Endothelial cell of umbilical vein (primary cell): ENCODE measurements around the gene TH. TPM values are rescaled to one million over a fixed set of nuclear protein-coding genes. Genes with fewer than 3 reads are reported as not detected.

ENCODE experiments used
- BruUV-seq: library from RNA; stranded (reverse); fragments of 400-500 nt; replicated peaks from 2 replicates; lab custom pipeline; 2021; lab: Mats Ljungman, UMichigan
- CTCF ChIA-PET: fragments of 300-600, 350-600 bp; sonication (Branson Sonifier 250); formaldehyde crosslinking; loops from one replicate; lab custom pipeline; 2021; ENCODE audit warnings: antibody characterized with exemption, inconsistent platforms; lab: Charles Lee
- POLR2A ChIA-PET: fragments of 300-600, 350-600 bp; sonication (Branson Sonifier 250); formaldehyde crosslinking; loops from one replicate; lab custom pipeline; 2021; ENCODE audit warnings: antibody characterized with exemption, inconsistent platforms; lab: Charles Lee
- DNase-seq: peaks from one replicate; pipeline ENCODE4 v3.0.0-alpha.2; 2011; ENCODE audit warnings: low read depth, low spot score
- FAIRE-seq: peaks from 2 replicates; lab custom pipeline; 2011; peaks lifted over from hg19 to GRCh38; lab: Jason Lieb, UNC
- H2AFZ ChIP-seq: 2 replicates; pipeline ENCODE4 v1.6.0; 2012; ENCODE audit warnings: low read depth, low read length, control low read depth, inconsistent platforms
- H3K27ac ChIP-seq: 2 replicates; pipeline ENCODE4 v1.5.1; 2011; ENCODE audit warnings: low read depth, mild to moderate bottlenecking, control low read depth, low read length, moderate library complexity; ENCODE audit not compliant: insufficient read depth
- H3K27me3 ChIP-seq, 2 experiments: 2 replicates each; pipeline versions ENCODE4 v1.6.0 to v1.6.1; 2011; ENCODE audit warnings: low read length in 2 of 2, mixed read lengths in 1 of 2; ENCODE audit not compliant: control insufficient read depth in 2 of 2, insufficient read depth in 2 of 2
- H3K36me3 ChIP-seq, 2 experiments: 2 replicates in 1 of 2; 3 replicates in 1 of 2; pipeline ENCODE4 v1.5.1; 2011; ENCODE audit warnings: low read length in 2 of 2, mild to moderate bottlenecking in 1 of 2, moderate library complexity in 1 of 2; ENCODE audit not compliant: control insufficient read depth in 2 of 2, insufficient read depth in 2 of 2; ENCODE audit errors: extremely low read depth in 1 of 2
- H3K4me1 ChIP-seq: 3 replicates; pipeline ENCODE4 v1.5.1; 2011; ENCODE audit warnings: mild to moderate bottlenecking, low read length; ENCODE audit not compliant: control insufficient read depth, insufficient read depth; ENCODE audit errors: extremely low read depth
- H3K4me2 ChIP-seq: 2 replicates; pipeline ENCODE4 v1.6.1; 2011; ENCODE audit warnings: low read length, control low read depth, mixed read lengths; ENCODE audit not compliant: insufficient read depth
- H3K4me3 ChIP-seq, 3 experiments: fragments of 200-600 bp in 1 of 3; sonication (generic), shearing (Covaris generic) in 1 of 3; replicated peaks in 1 of 3; 2 replicates each; pipeline ENCODE4 v1.5.1; 2011 to 2016; ENCODE audit warnings: control low read depth in 3 of 3, low read length in 3 of 3, mild to moderate bottlenecking in 2 of 3, inconsistent platforms in 1 of 3, low read depth in 1 of 3, moderate library complexity in 1 of 3; ENCODE audit not compliant: insufficient read depth in 1 of 3
- H3K79me2 ChIP-seq: 2 replicates; pipeline ENCODE4 v1.6.0; 2012; ENCODE audit warnings: low read length, inconsistent platforms; ENCODE audit not compliant: control insufficient read depth, insufficient read depth
- H3K9ac ChIP-seq: replicated peaks from 2 replicates; pipeline ENCODE3; 2011; ENCODE audit warnings: low read length, control low read depth; ENCODE audit not compliant: insufficient read depth; ENCODE audit errors: extremely low read depth
- H3K9me1 ChIP-seq: replicated peaks from 3 replicates; pipeline ENCODE4 v1.6.0; 2011; ENCODE audit warnings: mild to moderate bottlenecking, low read length; ENCODE audit not compliant: control insufficient read depth, insufficient read depth; ENCODE audit errors: extremely low read depth
- H3K9me3 ChIP-seq: replicated peaks from 2 replicates; pipeline ENCODE4 v1.5.1; 2012; ENCODE audit warnings: low read length, inconsistent platforms; ENCODE audit not compliant: control insufficient read depth, insufficient read depth
- H4K20me1 ChIP-seq: replicated peaks from 2 replicates; pipeline ENCODE3; 2011; ENCODE audit warnings: mild to moderate bottlenecking, low read length; ENCODE audit not compliant: control insufficient read depth, insufficient read depth; ENCODE audit errors: extremely low read depth
- EZH2 ChIP-seq: IDR thresholded peaks from 2 replicates; pipeline ENCODE4 v1.6.1; 2012; ENCODE audit warnings: borderline replicate concordance, low read depth, mild to moderate bottlenecking, moderate library complexity, low read length, inconsistent platforms; ENCODE audit not compliant: severe bottlenecking
- FOS ChIP-seq: IDR thresholded peaks from 2 replicates; pipeline ENCODE4 v1.6.1; 2011; ENCODE audit warnings: mild to moderate bottlenecking, low read length, moderate library complexity, borderline replicate concordance; ENCODE audit not compliant: insufficient read depth
- GATA2 ChIP-seq: IDR thresholded peaks from 2 replicates; pipeline ENCODE4 v1.7.0; 2011; ENCODE audit warnings: low read depth, mild to moderate bottlenecking, moderate library complexity, mixed read lengths, low read length; ENCODE audit not compliant: insufficient read length, insufficient read depth
- JUN ChIP-seq: IDR thresholded peaks from 2 replicates; pipeline ENCODE4 v1.6.1; 2011; ENCODE audit warnings: borderline replicate concordance, low read depth; ENCODE audit not compliant: insufficient read length, insufficient read depth
- MYC ChIP-seq: IDR thresholded peaks from one replicate; pipeline ENCODE4 v1.6.1; 2011; ENCODE audit warnings: mild to moderate bottlenecking, low read depth, low read length
- POLR2A ChIP-seq: IDR thresholded peaks from 2 replicates; pipeline ENCODE4 v1.6.1; 2012; ENCODE audit warnings: low read depth, mild to moderate bottlenecking, control low read depth, low read length
- POLR2AphosphoS5 ChIP-seq: IDR thresholded peaks from 2 replicates; pipeline ENCODE4 v1.6.1; 2012; ENCODE audit warnings: low read depth, mild to moderate bottlenecking, control low read depth, low read length, moderate library complexity; ENCODE audit not compliant: insufficient read depth
- dilution Hi-C: fragments of 300-500 bp; cut with MboI; formaldehyde crosslinking; loops from one replicate; pipeline ENCODE4 v1.15.0; 2019; ENCODE audit warnings: low sequenced_read_pairs; ENCODE audit not compliant: extremely low pct_ligation_motif_present
- intact Hi-C: fragments of 100-400 bp; cut with micrococcal nuclease; formaldehyde crosslinking; loops from one replicate; pipeline ENCODE4 v1.10.0; 2022
- polyA plus RNA-seq, 4 experiments: library from polyadenylated mRNA; depleted of rRNA in 3 of 4; stranded (reverse) in 3 of 4; unstranded in 1 of 4; fragments of >200 nt; gene quantifications; 2 replicates each; pipeline versions ENCODE4 v1.2.1 to v1.2.3, GENCODE V29; 2011 to 2012; ENCODE audit warnings: missing spikeins in 1 of 4
- total RNA-seq: library from RNA; stranded (reverse); gene quantifications from 2 replicates; pipeline ENCODE4 v1.2.3, GENCODE V29; 2021
- TF ChIP-seq, protein P1 (sequence below), 2 donors: IDR thresholded peaks; 1 replicate in 1 of 2; 2 replicates in 1 of 2; pipeline ENCODE4 v1.5.1; 2011; ENCODE audit warnings: low read length in 2 of 2, mild to moderate bottlenecking in 2 of 2, moderate library complexity in 2 of 2, control low read depth in 1 of 2, inconsistent platforms in 1 of 2, low read depth in 1 of 2; ENCODE audit not compliant: insufficient read depth in 1 of 2; ENCODE audit errors: extremely low read depth in 1 of 2
- TF ChIP-seq, protein P2 (sequence below): IDR thresholded peaks from 2 replicates; pipeline ENCODE4 v1.6.1; 2011; ENCODE audit not compliant: insufficient read depth, insufficient read length

The TH gene
- total and polyA plus RNA-seq, 2 donors (not counting 3 experiments of a cell fraction or from before 2014, with no cell fraction given): not detected

DNA sequence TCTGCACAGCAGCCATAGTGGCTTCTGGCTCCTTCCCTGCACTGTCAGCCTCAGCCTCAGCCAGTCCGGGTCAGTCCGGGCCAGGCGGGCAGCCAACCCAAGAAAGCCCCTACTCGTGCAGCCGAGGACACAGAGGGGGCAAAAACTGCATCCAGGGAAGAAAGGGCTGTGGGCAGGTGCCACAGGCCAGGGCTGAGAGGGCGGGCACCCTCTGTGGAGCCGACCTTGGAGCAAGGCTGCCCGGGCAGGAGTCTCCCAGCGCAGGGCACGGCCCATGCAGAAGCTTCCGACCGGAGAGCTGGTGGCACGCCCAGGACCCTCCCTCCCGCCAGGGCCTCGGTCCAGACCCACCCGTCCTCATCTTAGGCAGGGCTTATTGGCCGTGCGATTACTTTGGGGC lies 10.5 kb upstream of the TH start:
- dilution Hi-C loops: no loop called here

More for the DNA sequence above, 10.5 kb upstream of the TH start:
- FAIRE-seq (no peak), DNase-seq (no peak)
- Histone ChIP-seq H3K36me3 (no peaks in the 10 kb centered on the region), H3K79me2 (no peaks in the 10 kb centered on the region), H2AFZ (no peak overlapping the region), H3K9me1 (no peaks in the 10 kb centered on the region), H3K27ac (no peak overlapping the region), H3K4me3 (no peak overlapping the region), H4K20me1 (no peaks in the 10 kb centered on the region), H3K9ac (no peak overlapping the region), H3K9me3 (no peaks in the 10 kb centered on the region), H3K4me1 (no peaks in the 10 kb centered on the region), H3K4me2 (no peak overlapping the region), H3K27me3 (no peaks in the 10 kb centered on the region)
- no TSS peak for BruUV-seq
- TF ChIP-seq, protein P1, sequence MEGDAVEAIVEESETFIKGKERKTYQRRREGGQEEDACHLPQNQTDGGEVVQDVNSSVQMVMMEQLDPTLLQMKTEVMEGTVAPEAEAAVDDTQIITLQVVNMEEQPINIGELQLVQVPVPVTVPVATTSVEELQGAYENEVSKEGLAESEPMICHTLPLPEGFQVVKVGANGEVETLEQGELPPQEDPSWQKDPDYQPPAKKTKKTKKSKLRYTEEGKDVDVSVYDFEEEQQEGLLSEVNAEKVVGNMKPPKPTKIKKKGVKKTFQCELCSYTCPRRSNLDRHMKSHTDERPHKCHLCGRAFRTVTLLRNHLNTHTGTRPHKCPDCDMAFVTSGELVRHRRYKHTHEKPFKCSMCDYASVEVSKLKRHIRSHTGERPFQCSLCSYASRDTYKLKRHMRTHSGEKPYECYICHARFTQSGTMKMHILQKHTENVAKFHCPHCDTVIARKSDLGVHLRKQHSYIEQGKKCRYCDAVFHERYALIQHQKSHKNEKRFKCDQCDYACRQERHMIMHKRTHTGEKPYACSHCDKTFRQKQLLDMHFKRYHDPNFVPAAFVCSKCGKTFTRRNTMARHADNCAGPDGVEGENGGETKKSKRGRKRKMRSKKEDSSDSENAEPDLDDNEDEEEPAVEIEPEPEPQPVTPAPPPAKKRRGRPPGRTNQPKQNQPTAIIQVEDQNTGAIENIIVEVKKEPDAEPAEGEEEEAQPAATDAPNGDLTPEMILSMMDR (IDR thresholded peaks at IDR 0.05; ENCODE audit: extremely low read depth in 1 of 2, insufficient read depth in 1 of 2, low read depth in 1 of 2, low read length in 2 of 2): no peak
- TF ChIP-seq, protein P2, sequence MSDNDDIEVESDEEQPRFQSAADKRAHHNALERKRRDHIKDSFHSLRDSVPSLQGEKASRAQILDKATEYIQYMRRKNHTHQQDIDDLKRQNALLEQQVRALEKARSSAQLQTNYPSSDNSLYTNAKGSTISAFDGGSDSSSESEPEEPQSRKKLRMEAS: no peak
- no peak for TF ChIP-seq GATA2
- no peak for TF ChIP-seq JUN
- no peak for TF ChIP-seq POLR2AphosphoS5
- TF ChIP-seq EZH2: no peak
- no peak for TF ChIP-seq MYC
- TF ChIP-seq FOS: no peak
- no peak for TF ChIP-seq POLR2A
- ChIA-PET POLR2A (no interaction called here), CTCF (no interaction called here)
- intact Hi-C loops: no loop called here
